Measurements from ENCODE around the gene NUP88.

Gene NUP88

DNA sequence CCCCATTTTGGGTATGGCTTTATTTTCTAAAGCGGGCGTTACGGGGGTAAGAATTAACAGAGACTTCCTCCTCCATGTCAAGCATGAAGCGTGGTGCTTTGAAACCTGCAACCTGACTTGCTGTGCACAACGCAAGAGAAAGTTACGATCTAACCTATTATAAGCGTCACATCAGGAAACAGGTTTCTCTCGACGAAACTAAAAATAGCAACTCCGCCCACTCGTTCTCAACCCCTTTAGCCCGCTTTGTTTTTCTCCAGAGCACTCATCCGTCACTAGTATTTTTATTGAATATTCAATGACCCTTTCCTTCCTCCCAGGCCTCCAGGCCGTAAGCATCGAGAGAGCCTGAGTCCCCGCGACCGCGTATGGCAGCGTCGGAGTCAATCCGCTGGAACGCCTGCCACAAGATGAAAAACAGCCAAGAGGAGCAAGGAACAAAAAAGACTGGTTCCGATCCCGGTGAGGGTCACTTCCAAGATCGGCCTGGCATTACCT is 555 bp downstream of the NUP88 start:
- DNase-seq = peak; percentile 44 to 81 (median 55)

DNA sequence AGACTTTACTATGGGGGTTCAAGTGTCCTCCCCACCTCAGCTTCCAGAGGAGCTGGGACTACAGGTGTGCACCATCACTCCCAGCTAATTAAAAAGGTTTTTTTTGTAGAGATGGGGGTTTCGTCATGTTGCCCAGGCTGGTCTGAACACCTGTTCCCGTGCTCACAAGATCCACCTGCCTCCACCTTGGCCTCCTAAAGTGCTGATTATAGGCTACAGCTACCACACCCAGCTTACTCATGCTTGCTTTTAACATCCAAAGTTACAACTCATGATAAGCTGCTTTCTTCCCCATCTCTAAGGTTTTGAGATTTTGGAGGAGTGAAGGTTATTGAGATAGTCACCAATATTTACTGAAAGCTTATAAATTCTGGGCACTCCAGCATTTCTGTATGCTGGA is 2.6 kb downstream of the NUP88 start:
- DNase-seq = no peak

DNA sequence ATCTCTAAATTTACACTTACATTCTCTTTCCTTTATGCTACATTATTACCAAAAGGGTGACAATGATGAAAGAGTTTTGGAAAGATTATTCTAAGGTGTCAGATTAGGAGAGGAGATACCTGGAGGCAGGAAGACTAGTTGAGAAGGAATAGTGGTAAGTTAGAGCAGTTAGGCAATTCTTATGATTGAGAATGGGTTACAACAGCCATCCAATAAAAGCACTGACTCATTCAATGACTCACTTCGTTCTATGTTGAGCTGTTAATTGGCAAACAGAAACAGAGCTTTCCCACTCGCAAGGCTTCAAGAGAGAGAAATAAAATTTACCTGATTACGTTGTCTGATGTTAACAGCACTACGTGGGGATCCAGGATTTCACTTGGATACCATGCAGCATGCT is 5.8 kb downstream of the NUP88 start:
- DNase-seq = peak in 1 of 5 donors; percentile 18

DNA sequence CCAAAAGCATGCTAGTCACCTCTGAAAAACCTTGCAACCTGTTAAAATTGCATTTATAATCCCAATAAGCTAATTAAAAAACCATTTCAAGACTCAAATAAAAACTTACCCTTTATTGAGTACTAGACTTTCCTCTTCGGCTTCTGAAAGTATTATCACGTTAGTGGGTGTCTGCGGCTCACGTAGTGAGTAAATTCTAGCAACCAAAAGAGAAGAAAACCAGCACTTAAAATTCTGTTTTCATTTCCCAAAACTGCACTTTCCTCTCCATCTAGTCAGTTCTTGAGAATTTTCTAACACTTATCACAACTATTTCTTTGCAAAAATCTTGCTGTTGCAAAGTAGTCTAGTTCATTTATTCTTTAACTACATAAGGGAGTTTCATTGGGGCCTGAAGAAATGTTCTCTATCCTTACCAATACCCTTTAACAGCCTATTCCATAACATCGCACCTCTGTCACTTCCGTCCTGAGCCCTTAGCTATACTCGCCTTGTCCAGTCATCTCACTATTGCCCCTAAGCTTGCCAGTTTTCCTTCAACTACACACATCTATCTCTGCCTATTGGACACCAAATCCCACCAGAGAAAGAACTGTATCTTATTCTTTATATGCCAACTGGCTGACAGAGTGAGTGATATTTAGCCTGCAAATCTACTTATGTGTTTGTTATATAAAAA is 8.7 kb downstream of the NUP88 start:
- no peak for DNase-seq

DNA sequence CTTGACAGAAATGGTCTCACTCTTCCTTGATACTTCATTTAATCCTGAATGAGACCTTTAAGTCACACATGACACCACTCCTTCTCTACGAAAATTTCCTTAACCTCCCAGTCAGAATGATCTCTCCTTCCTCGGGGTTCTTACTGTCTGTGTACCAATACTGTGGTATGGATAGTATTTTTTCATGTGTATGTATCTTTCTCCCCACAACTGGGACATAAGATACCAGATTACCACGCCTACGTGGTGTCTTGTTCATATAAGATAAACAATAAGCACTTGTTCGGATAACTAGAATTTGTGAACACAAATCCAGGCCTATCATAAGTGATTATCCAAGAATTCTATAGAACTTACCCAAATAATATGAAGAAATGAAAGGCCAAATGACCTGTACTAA is 11.3 kb downstream of the NUP88 start:
- no peak for DNase-seq

DNA sequence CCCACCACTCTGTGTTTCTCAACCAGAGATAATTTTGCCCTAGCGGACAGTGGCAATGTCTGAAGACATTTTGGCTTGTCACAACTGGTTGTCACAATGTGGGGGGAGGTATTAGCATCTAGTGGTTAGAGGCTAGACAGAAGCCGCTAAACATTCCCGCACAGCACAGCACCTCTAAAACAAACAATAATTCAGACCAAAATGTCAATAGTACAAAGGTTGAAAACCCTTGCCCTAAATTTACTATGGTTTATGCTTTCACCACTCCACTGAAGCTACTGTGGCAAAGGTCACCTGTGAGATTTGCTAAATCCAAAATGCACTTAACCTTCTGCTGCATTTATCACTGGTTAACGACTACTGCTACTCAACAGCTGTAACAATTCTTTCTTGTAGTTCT is 14.1 kb downstream of the NUP88 start:
- DNase-seq = no peak

DNA sequence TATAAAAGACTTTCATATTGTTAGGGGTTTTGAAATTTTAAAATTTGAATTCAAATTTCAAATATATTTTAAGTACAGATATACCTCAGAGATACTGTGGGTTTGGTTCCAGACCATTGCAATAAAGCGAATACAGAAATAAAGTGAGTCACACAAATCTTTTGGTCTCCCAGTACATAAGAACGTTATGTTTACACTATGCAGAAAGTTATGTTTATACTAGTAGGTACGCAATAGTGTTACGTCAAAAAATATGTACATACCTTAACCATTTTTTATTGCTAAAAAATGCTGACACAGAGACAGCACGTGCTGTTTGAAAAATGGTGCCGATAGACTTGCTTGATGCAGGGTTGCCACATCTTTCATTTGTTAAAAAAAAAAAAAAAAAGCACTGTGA is 19.7 kb downstream of the NUP88 start:
- DNase-seq = no peak

DNA sequence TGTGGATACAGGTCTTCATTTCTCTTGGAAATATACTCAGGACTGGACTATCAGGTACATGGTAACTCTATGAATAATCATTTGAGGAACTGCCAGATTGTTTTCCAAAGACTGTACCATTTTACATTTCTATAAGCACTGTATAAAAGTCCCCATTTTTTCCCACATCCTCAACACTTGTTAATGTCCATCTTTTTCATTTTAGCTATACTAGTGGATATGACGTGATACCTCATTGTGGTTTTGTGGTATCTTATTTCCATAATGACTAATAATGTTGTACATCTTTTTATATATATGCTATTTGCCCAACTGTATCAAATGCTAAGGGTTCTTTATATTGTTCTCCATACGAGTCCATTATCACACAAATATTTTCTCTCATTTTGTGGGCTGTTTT is 22.9 kb downstream of the NUP88 start:
- DNase-seq = no peak

DNA sequence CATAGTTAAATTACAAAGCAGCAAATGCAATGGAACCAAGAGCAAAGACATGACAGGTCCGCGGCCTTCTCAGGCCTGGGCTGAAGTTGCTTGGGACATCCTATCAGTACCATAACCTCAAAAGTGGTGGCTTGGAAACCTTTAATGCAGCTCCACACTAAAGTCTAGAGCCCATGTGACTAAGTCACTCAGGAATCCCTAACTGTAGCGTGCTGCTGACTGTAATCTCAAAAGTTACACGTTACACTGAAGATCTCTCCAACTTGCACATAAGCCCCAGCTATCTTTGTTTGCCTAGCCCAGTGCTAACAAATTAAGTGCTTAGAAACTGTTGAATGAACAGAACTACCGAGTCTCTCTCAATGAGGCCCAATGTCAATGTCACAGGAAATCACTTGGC is 27.8 kb downstream of the NUP88 start:
- no peak for DNase-seq

DNA sequence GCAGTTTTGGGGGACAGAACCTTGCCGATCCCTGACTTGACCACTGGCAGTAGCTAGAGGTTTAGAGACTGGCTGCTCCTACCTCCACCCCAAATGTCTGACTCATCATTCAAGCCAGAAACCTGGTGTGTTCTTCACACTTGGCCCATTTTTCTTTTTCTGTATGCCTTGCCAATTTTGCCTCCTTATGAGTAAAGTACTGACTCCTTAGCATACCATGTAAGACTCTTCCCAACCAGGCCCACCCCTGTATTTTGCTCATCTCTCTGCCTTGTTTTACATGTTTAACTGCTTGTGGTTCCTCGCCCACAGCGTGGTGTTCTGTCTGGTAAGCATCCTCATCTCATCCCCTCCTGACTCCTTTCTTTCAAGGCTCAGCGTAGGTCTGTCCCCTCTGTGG is 37.9 kb downstream of the NUP88 start:
- no peak for DNase-seq

DNA sequence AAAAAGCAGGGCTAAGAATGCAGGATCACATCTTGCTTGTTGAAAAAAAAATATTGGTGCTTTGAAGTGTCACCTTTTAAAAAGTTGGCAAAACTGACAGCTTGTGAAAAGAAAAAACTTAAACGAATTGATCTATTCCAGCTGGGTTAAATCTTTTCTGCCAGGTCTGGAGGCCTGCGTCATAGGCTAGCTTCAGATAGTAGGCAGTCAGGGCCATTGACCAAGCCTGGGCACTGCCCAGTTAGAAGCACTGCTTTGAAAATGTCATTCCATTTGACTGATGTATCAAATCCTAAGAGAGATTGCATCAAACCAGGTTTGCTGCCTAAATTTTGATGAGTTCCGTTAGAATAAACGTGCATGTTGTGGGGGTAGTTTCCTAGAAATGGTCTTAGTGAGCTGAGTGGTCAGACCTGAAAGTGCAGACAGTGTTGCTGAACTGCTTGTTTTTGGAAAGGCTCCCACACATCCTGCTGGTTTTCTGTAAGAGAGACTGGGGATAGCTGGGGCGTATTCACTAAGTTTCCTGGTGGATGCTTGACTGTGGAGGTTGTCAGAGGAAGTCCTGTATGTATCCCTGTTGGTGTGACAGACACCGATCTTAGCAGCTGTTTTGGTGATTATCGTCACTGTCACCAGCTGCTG is 38.8 kb downstream of the NUP88 start:
- no peak for DNase-seq

DNA sequence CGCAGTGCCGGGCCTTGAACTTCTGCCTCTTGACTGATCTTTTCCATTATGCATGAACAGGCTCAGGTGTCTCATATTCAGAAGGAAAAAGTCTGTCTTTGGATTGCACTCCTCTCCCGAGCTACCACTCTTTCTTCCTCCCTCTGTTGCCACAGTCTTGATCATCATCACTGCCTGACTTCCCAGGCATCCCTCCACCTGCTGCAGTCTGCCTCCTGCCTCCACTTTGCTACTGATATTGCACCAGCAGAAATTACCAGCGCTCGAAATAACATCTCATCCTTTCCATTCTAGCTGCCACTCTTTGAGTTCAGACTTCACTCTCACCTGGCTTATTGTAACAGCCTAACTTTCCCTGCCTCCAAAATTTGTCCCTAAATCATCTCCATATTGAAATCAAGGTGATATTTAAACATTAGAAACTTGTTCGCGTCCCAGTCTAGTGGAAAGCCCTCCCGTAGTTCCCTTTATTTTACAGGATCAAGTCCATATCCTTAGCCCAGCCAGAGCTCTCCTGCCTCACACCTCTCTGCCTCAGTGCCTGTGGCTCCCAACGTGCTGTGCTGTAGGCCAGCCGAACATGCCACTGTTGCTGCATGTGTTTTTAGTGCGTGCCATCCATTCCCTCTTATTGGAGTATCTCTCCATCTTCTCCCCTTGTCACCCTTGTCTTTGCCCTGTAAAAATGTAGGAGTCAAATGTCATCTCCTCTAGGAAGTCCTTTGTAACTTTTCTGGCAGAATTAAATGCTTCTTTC is 39.9 kb downstream of the NUP88 start:
- DNase-seq = no peak

DNA sequence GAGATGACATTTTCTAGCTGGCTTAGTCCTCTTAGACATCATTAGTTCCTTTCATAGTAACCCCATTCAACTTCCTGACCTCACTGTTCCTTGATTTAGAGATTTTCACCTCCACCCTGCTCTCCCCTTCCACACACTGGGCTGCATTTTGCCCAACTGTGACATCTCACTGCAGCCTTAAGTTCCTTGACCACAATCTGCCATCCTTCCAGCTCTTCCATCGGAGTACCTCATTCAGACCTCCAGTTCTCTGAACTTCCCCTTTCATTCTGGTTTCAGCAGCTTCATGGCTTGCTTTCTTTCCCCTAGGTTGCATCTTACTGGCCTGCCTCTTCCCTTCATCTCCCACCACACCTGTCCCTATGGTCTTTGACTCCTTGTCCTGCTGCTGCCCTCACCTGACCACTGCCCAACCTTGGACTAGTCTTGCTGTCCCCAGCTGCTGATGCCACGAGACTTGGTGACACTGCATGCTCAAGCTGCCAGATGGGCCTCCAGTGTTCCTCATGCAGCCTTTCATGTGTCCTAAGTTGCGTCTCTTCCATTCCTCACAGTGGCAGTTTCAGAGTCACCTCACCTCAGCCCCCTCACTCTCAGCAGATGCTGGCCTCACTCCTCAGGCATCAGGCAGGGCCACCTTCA is 40.8 kb downstream of the NUP88 start:
- no peak for DNase-seq

DNA sequence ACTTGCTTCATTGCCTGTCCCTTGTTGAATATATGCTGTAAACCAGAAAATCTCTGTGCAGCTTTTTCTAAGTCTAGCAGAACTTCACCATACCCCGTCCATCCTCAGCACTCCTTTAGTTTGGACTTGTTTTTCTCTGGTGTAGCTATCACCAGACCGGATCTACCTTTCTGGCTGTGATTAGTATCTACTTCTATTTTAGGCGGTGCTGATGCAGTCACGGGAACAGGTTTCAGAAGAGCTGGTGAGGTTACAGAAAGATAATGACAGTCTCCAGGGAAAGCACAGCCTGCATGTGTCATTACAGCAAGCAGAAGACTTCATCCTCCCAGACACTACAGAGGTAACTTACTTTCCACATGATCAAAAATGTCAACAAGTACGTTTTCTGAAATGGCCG is 46.4 kb downstream of the NUP88 start:
- DNase-seq = no peak

DNA sequence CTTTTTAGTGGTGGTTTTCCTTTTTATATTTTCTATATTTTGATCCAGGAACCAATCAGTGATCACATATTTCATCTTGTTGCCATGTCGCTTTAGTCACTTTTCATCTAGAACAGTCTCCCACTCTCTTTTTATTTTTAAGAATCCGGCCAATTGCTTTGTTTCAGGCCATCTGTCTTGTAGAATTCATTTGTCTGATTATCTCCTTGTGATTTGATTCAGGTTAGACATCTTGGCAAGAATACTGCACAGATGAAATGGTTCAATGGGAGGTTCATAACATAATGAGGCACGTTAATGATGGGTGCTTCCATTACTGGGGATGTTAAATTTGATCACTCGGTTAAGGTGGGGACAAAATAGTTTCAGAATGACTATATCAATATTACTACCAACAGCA is 49.1 kb downstream of the NUP88 start:
- no peak for DNase-seq

DNA sequence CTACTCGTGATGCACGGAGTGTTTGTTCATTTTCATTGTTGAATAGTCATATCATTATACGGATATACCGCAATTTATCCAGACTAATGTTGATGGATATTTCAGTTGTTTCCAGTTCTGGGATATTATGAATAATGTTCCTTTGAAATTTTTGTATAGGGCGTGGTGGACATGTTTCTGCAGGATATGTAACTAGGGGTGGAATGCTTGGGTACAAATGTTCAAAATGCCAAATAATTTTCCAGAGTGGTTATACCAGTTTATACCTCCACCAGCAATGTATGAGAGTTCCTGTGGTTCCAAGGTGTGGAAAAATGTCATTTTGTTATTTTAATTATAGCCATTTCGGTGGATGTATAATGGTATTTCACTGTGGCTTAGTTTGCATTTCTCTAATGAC is 53.6 kb downstream of the NUP88 start:
- DNase-seq = no peak

DNA sequence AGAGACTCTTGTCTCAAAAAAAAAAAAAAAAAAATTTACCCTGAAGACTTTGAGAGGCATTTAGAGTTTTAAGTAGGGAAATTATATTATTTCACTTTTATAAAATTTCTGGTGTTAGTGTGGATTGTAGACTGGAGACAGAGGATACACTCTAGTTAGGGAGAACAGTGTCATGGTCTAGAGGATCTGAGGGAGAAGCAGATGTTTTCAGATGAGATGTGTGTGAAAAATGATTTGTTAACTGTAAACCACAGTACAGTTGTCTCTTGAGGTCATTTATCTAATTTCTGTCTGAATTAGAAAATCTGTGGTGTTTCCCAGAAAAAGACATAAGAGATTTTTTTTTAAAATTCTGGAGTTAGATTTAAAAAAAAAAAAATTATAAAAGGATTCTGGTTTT is 54.8 kb downstream of the NUP88 start:
- DNase-seq = no peak

DNA sequence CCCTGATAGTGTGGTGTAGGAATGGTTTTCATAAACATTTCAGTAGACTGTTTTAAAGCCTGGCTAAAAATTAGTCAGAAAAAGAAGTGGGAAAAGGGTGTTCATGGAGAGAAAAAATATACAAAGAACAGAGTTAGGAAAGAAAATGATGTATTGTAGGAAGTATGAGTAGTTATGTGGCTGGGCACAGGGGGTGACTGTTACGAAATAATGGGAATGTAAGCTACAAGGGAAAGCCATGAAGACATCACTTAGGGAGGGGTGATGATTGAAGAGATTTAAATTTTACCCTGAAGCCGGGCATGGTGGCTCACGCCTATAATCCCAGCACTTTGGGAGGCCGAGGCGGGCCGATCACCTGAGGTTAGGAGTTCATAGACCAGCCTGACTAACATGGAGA is 55.3 kb downstream of the NUP88 start:
- DNase-seq = no peak

DNA sequence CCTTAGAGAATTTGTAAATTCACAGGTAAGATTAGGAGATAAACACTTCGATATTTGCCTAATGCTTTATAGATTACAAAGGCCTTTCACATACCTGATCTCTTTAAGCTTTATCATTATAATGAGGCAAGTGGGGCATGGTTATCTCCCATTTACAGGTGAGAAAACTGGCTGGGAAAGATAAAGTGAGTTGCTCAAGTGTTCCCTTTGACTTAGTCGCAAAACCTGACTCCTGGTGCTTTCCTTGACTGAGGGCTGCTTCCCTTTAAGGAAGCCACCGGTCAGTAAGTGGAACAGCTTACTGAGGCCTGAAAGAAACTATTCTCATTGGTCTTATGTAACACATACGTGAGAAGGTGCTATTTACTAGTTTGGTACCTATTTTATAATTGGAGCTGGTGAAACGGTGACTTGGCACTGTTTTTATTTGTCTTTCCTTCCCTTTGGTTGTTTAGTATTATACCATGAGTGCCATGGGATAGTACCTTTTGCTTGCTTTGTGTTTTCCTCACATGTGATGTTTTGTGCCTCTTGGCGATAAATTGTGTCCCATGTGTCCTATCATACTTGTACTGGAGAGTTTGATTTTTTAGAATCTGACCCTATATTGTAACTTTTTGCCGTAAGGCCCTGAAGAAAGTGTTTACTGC is 57.2 kb downstream of the NUP88 start:
- DNase-seq = no peak

DNA sequence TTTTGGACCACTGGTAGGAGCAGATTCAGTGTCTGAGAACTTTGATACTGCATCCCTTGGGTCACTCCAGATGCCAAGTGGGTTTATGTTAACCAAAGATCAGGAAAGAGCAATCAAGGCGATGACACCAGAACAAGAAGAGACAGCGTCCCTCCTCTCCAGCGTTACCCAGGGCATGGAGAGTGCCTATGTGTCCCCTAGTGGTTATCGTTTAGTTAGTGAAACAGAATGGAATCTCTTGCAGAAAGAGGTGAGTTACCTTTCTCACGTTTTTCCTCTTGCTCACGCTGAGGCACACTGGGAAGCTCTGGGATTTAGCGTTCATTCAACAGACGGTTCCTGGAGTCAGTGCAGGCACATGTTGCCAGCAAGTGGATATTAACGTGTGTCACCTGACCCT is 58.0 kb downstream of the NUP88 start:
- DNase-seq = no peak

DNA sequence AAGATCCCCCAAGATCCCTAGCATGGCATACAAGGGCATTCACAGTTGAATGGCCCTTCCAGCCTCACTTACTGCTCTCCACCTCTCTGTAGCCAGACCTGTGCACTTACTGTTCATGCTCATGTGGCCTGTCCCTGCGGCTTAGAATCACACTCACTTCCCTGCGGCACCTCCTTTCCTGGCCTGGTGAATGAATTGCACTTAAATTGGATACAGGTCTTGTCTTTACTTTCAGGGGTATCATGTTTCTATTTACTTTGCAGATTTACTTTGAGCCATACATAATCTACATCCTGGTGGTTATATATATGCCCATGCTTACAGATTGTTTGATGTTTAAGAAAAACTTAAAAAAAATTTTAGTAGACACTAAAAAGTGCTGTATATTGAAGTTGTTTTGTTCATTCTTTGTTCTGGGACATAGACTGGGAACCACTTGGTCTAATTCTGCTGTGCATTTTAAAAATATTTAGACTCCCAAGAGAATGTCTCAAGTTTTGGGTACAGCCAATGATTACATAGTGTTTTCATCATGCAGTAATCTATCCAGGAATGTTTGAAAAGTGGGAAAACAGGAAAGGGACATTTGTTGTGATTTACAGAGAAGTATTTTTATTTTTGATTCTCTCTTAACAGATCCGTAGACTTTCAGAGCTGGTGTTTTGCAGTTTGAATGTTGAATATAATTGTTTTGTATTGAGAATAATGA is 63.9 kb downstream of the NUP88 start:
- no peak for DNase-seq

DNA sequence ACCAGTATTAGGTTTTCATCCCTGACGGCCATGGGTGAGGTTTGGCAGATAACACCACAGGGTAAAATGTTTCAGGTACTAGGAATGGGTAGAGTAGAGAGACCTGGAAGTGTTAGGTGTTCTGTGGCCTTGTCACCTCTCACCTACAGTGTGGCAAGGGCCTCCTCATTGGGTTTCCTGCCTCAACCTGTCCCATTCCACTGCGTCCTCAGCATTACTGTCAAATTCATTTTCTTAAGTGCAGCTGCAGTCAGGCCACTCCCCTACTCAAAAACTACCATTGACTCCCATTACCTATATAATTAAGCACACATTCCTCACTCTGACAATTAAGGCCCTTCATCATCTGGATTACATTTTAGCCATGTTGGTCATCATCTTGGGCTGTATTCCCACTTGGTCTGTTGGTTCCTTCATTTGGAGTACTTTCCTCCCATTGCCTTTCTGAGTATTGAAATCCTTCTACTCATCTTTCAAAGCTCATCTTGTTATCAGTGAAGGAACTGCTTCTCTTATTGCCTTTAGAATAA is 64.5 kb downstream of the NUP88 start:
- no peak for DNase-seq
